SK-N-SH treated with all-trans-retinoic acid at 6 μM for 48 hours (cell line): Measurements from ENCODE around the gene PDE4B.

Source experiments
- ARNTL ChIP-seq: fragments of 450-650 bp; formaldehyde crosslinking; IDR thresholded peaks from 2 replicates; pipeline ENCODE4 v1.5.0; 2020; ENCODE audit warnings: low read depth, mild to moderate bottlenecking, moderate library complexity, borderline replicate concordance
- PATZ1 ChIP-seq: fragments of 250-450 bp; sonication (Bioruptor Pico); IDR thresholded peaks from 2 replicates; pipeline ENCODE4 v1.8.0; 2020; ENCODE audit warnings: mild to moderate bottlenecking, moderate library complexity, borderline replicate concordance
- POU6F1 ChIP-seq: fragments of 250-450 bp; sonication (Bioruptor Pico); IDR thresholded peaks from 2 replicates; pipeline ENCODE4 v1.8.0; 2021; ENCODE audit warnings: low read depth, mild to moderate bottlenecking, moderate library complexity, borderline replicate concordance
- ZC3H10 ChIP-seq: fragments of 250-450 bp; sonication (Bioruptor Pico); IDR thresholded peaks from 2 replicates; pipeline ENCODE4 v1.5.1; 2021; ENCODE audit warnings: mild to moderate bottlenecking, moderate library complexity
- ZFP30 ChIP-seq: fragments of 450-650 bp; formaldehyde crosslinking; IDR thresholded peaks from 2 replicates; pipeline ENCODE4 v1.5.0; 2022; ENCODE audit warnings: mild to moderate bottlenecking, moderate library complexity

GRCh38 chr1:66177510-66177909, 384.8 kb downstream of the PDE4B start:
- TF ChIP-seq PATZ1 (no peak), ZC3H10 (CRISPR knock-in tag) (no peak), POU6F1 (no peak), ZFP30 (CRISPR knock-in tag) (no peak), ARNTL (no peak)
